ENCODE data around the gene CPEB3.

Gene CPEB3

GRCh38 chr10:92081641-92082040 is 209.2 kb downstream of the CPEB3 start:
- Histone ChIP-seq H3K4me3 (ENCODE audit: low read depth, low read length, poor library complexity, severe bottlenecking) (no peak overlapping the region), H3K36me3 (ENCODE audit: insufficient read depth, low read length) (no peaks in the 10 kb centered on the region), H2AFZ (ENCODE audit: low read length) (no peak overlapping the region), H3K9me2 (ENCODE audit: low read depth, low read length) (no peaks in the 10 kb centered on the region), H3K9ac (ENCODE audit: low read length) (no peak overlapping the region), H3K27me3 (ENCODE audit: insufficient read depth, low read length) (no peaks in the 10 kb centered on the region), H3F3A (ENCODE audit: insufficient read depth, low read length) (no peaks in the 10 kb centered on the region), H4K20me1 (ENCODE audit: insufficient read depth, low read length) (no peaks in the 10 kb centered on the region), H3K79me2 (ENCODE audit: insufficient read depth, low read length) (no peaks in the 10 kb centered on the region), H3K9me3 (ENCODE audit: low read length) (no peaks in the 10 kb centered on the region), H3K4me1 (ENCODE audit: insufficient read depth, low read length, severe bottlenecking) (no peaks in the 10 kb centered on the region), H3K4me2 (ENCODE audit: low read length) (no peak overlapping the region), H3K27ac (ENCODE audit: low read depth, low read length, poor library complexity, severe bottlenecking) (no peak overlapping the region)
- TF ChIP-seq, protein P1, sequence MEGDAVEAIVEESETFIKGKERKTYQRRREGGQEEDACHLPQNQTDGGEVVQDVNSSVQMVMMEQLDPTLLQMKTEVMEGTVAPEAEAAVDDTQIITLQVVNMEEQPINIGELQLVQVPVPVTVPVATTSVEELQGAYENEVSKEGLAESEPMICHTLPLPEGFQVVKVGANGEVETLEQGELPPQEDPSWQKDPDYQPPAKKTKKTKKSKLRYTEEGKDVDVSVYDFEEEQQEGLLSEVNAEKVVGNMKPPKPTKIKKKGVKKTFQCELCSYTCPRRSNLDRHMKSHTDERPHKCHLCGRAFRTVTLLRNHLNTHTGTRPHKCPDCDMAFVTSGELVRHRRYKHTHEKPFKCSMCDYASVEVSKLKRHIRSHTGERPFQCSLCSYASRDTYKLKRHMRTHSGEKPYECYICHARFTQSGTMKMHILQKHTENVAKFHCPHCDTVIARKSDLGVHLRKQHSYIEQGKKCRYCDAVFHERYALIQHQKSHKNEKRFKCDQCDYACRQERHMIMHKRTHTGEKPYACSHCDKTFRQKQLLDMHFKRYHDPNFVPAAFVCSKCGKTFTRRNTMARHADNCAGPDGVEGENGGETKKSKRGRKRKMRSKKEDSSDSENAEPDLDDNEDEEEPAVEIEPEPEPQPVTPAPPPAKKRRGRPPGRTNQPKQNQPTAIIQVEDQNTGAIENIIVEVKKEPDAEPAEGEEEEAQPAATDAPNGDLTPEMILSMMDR (IDR thresholded peaks at IDR 0.05; ENCODE audit: low read length), result no peak
- no peak for TF ChIP-seq EZH2 (IDR thresholded peaks at IDR 0.05; ENCODE audit: borderline replicate concordance, low read length)

- Histone ChIP-seq H3K27me3 (ENCODE audit: insufficient read depth, low read length) (no peaks in the 10 kb centered on the region), H3K9ac (ENCODE audit: low read length) (no peak overlapping the region)
Observed at GRCh38 chr10:92080244-92080643, 210.6 kb downstream of the CPEB3 start.

GRCh38 chr10:92079003-92079402 is 211.9 kb downstream of the CPEB3 start:
- TF ChIP-seq, protein P1 (IDR thresholded peaks at IDR 0.05; ENCODE audit: low read length), result no peak
- TF ChIP-seq EZH2 (IDR thresholded peaks at IDR 0.05; ENCODE audit: borderline replicate concordance, low read length), result no peak
- H3K27ac ChIP-seq (ENCODE audit: low read depth, low read length, poor library complexity, severe bottlenecking), result no peak overlapping the region
- H3K4me1 ChIP-seq (ENCODE audit: insufficient read depth, low read length, severe bottlenecking), result no peaks in the 10 kb centered on the region

More at GRCh38 chr10:92080244-92080643, 210.6 kb downstream of the CPEB3 start:
- H3K27ac ChIP-seq (ENCODE audit: low read depth, low read length, poor library complexity, severe bottlenecking), result no peak overlapping the region
- H3K9me2 ChIP-seq (ENCODE audit: low read depth, low read length), result no peaks in the 10 kb centered on the region
- H3K36me3 ChIP-seq (ENCODE audit: insufficient read depth, low read length), result no peaks in the 10 kb centered on the region
- no peaks in the 10 kb centered on the region for H3K4me1 ChIP-seq (ENCODE audit: insufficient read depth, low read length, severe bottlenecking)
- TF ChIP-seq, protein P1 (IDR thresholded peaks at IDR 0.05; ENCODE audit: low read length), result no peak
- TF ChIP-seq EZH2 (IDR thresholded peaks at IDR 0.05; ENCODE audit: borderline replicate concordance, low read length), result no peak
- no peaks in the 10 kb centered on the region for H3F3A ChIP-seq (ENCODE audit: insufficient read depth, low read length)
- H3K79me2 ChIP-seq (ENCODE audit: insufficient read depth, low read length), result no peaks in the 10 kb centered on the region
- H3K9me3 ChIP-seq (ENCODE audit: low read length), result no peaks in the 10 kb centered on the region
- H3K4me2 ChIP-seq (ENCODE audit: low read length), result no peak overlapping the region
- no peak overlapping the region for H3K4me3 ChIP-seq (ENCODE audit: low read depth, low read length, poor library complexity, severe bottlenecking)
- no peak overlapping the region for H2AFZ ChIP-seq (ENCODE audit: low read length)
- H4K20me1 ChIP-seq (ENCODE audit: insufficient read depth, low read length), result no peaks in the 10 kb centered on the region

More at GRCh38 chr10:92079003-92079402, 211.9 kb downstream of the CPEB3 start:
- Histone ChIP-seq H3K36me3 (ENCODE audit: insufficient read depth, low read length) (no peaks in the 10 kb centered on the region), H3K79me2 (ENCODE audit: insufficient read depth, low read length) (no peaks in the 10 kb centered on the region), H4K20me1 (ENCODE audit: insufficient read depth, low read length) (no peaks in the 10 kb centered on the region), H3K9me2 (ENCODE audit: low read depth, low read length) (no peaks in the 10 kb centered on the region), H3K27me3 (ENCODE audit: insufficient read depth, low read length) (no peaks in the 10 kb centered on the region), H3K4me3 (ENCODE audit: low read depth, low read length, poor library complexity, severe bottlenecking) (no peak overlapping the region), H3F3A (ENCODE audit: insufficient read depth, low read length) (no peaks in the 10 kb centered on the region), H3K9ac (ENCODE audit: low read length) (no peak overlapping the region), H3K9me3 (ENCODE audit: low read length) (no peaks in the 10 kb centered on the region), H2AFZ (ENCODE audit: low read length) (no peak overlapping the region), H3K4me2 (ENCODE audit: low read length) (no peak overlapping the region)
